Cortex of kidney (tissue), 1 donor: ENCODE results near the gene OR7G2.

Experiments used
- DNase-seq: peaks from one replicate; lab custom pipeline; 2025; lab: John Stamatoyannopoulos, UW

The OR7G2 gene

GRCh38 chr19:9107375-9107774, at the start of gene OR7G2:
OR7G2 (minus strand) TSS chr19:9107475; CDS start chr19:9103243, 4,232 bp downstream.
- no peak for DNase-seq

- DNase-seq = no peak
These were observed 49.0 kb upstream of the OR7G2 start for GRCh38 chr19:9156304-9156703.

GRCh38 chr19:9155591-9155990, 48.3 kb upstream of the OR7G2 start:
- DNase-seq = no peak

- DNase-seq = no peak
These were observed 44.1 kb upstream of the OR7G2 start for GRCh38 chr19:9151367-9151766.

GRCh38 chr19:9150650-9151049, 43.4 kb upstream of the OR7G2 start:
- no peak for DNase-seq

- no peak for DNase-seq
These were observed 42.7 kb upstream of the OR7G2 start for GRCh38 chr19:9149997-9150396.

- DNase-seq = no peak
These were observed 41.4 kb upstream of the OR7G2 start for GRCh38 chr19:9148697-9149096.

- no peak for DNase-seq
These were observed 39.6 kb upstream of the OR7G2 start for GRCh38 chr19:9146882-9147281.

GRCh38 chr19:9144920-9145319, 37.6 kb upstream of the OR7G2 start:
- DNase-seq = no peak

GRCh38 chr19:9140159-9140874, 33.0 kb upstream of the OR7G2 start, which contains the start of gene ZNF317:
ZNF317 (plus strand) TSS chr19:9140397; CDS start chr19:9156017, 15,620 bp downstream.
- peak; percentile 45 for DNase-seq

GRCh38 chr19:9139609-9140158, 32.4 kb upstream of the OR7G2 start:
- DNase-seq = no peak

GRCh38 chr19:9132422-9132821, 25.1 kb upstream of the OR7G2 start:
- DNase-seq = no peak

- DNase-seq = no peak
These were observed 23.7 kb upstream of the OR7G2 start for GRCh38 chr19:9130965-9131364.

- no peak for DNase-seq
These were observed 20.9 kb upstream of the OR7G2 start for GRCh38 chr19:9128171-9128570.

GRCh38 chr19:9126900-9127405, 19.7 kb upstream of the OR7G2 start, which contains the start of gene OR7G3:
OR7G3 (minus strand) TSS chr19:9126950; CDS start chr19:9126950, 0 bp downstream.
- DNase-seq = no peak

GRCh38 chr19:9116547-9116946, 9.3 kb upstream of the OR7G2 start:
- no peak for DNase-seq

GRCh38 chr19:9115307-9115813, 8.1 kb upstream of the OR7G2 start, which contains the start of gene OR7G1:
OR7G1 (minus strand) TSS chr19:9115763; CDS start chr19:9115763, 0 bp downstream.
- DNase-seq = no peak

- DNase-seq = no peak
These were observed 2.7 kb upstream of the OR7G2 start for GRCh38 chr19:9109959-9110358.

GRCh38 chr19:9086761-9087160, 20.5 kb downstream of the OR7G2 start, which contains the start of gene OR1M1:
OR1M1 (plus strand) TSS chr19:9087061; CDS start chr19:9093245, 6,184 bp downstream.
- DNase-seq = no peak

- no peak for DNase-seq
These were observed 28.6 kb downstream of the OR7G2 start for GRCh38 chr19:9078651-9079050.

GRCh38 chr19:9076901-9077300, 30.4 kb downstream of the OR7G2 start:
- DNase-seq = no peak

GRCh38 chr19:9075064-9075949, 32.0 kb downstream of the OR7G2 start:
- no peak for DNase-seq
